Natural killer cell (primary cell): ENCODE data around the gene ZNF664. TPM values are rescaled to one million over a fixed set of nuclear protein-coding genes. Genes with fewer than 3 reads are reported as not detected.

Source experiments
- ATAC-seq, 3 donors: fragments of 150-1000 bp in 2 of 3; fragments of 200-7000 bp in 1 of 3; cut with Tn5 transposase; 1 replicate in 1 of 3; 2 replicates in 2 of 3; pipeline ENCODE4 v1.10.0; 2021; ENCODE audit warnings: mild to moderate bottlenecking in 2 of 3, moderate library complexity in 2 of 3
- DNase-seq, 2 donors: peaks; one replicate each; pipeline versions ENCODE4 v3.0.0 to v3.0.0-alpha.2; 2013 to 2021; ENCODE audit warnings: mixed read lengths in 1 of 2
- H3K27ac ChIP-seq: one replicate; pipeline ENCODE4 v1.5.1; 2013; ENCODE audit warnings: mild to moderate bottlenecking, low read length
- H3K27me3 ChIP-seq: one replicate; pipeline ENCODE4 v1.6.1; 2013; ENCODE audit warnings: low read length; ENCODE audit not compliant: control insufficient read depth, insufficient read depth
- H3K36me3 ChIP-seq: one replicate; pipeline ENCODE4 v1.6.1; 2013; ENCODE audit warnings: low read length; ENCODE audit not compliant: control insufficient read depth, insufficient read depth
- H3K4me1 ChIP-seq: one replicate; pipeline ENCODE4 v1.6.1; 2013; ENCODE audit warnings: low read length; ENCODE audit not compliant: control insufficient read depth, insufficient read depth
- H3K4me3 ChIP-seq: one replicate; pipeline ENCODE4 v1.5.1; 2013; ENCODE audit warnings: low read length
- H3K9me3 ChIP-seq: one replicate; pipeline ENCODE4 v1.6.1; 2013; ENCODE audit warnings: low read length; ENCODE audit not compliant: control insufficient read depth, insufficient read depth
- H3K27ac Mint-ChIP-seq, 2 donors: one replicate each; pipeline ENCODE4 v1.8.0; 2022; ENCODE audit warnings: mild to moderate bottlenecking in 2 of 2, mixed read lengths in 2 of 2, moderate library complexity in 1 of 2
- H3K27me3 Mint-ChIP-seq, 2 donors: one replicate each; pipeline ENCODE4 v1.8.0; 2022; ENCODE audit warnings: low read depth in 2 of 2, mixed read lengths in 2 of 2
- H3K36me3 Mint-ChIP-seq: one replicate; pipeline ENCODE4 v1.8.0; 2022; ENCODE audit warnings: mixed read lengths
- H3K4me1 Mint-ChIP-seq, 2 donors: one replicate each; pipeline ENCODE4 v1.8.0; 2022; ENCODE audit warnings: mixed read lengths in 2 of 2
- H3K4me3 Mint-ChIP-seq: one replicate; pipeline ENCODE4 v1.8.0; 2022; ENCODE audit warnings: mild to moderate bottlenecking, moderate library complexity, mixed read lengths
- H3K9me3 Mint-ChIP-seq, 2 donors: one replicate each; pipeline ENCODE4 v1.8.0; 2022; ENCODE audit warnings: mixed read lengths in 2 of 2
- CTCF ChIP-seq: fragments of 200-600 bp; IDR thresholded peaks from one replicate; pipeline ENCODE4 v1.8.0; 2022; ENCODE audit warnings: antibody characterized with exemption
- WGBS: methylation state at CpG from one replicate; pipeline ENCODE4 v1.1.7; 2013; ENCODE audit warnings: missing lambda C conversion rate; ENCODE audit not compliant: insufficient coverage; 5-methylcytosine and 5-hydroxymethylcytosine counted together
- intact Hi-C: fragments of 100-400 bp; cut with micrococcal nuclease; formaldehyde crosslinking; loops from one replicate; pipeline ENCODE4 v1.14.2; 2022
- total RNA-seq, 4 donors: library from RNA; stranded (reverse); fragments of 120-200 nt in 1 of 4; gene quantifications; one replicate each; pipeline versions ENCODE4 v1.2.3 to v1.2.4, GENCODE V29; 2013 to 2022

Gene ZNF664
- total RNA-seq, 3 donors from 2014 or later (not counting 1 experiment from before 2014, with no cell fraction given): 36.0 to 47.3 (median 46.9) TPM

GRCh38 chr12:123960856-123961255, 12.2 kb upstream of the ZNF664 start:
- H3K27ac Mint-ChIP-seq: no peak overlapping the region
- Histone ChIP-seq H3K27ac (no peak overlapping the region), H3K27me3 (no peaks in the 10 kb centered on the region), H3K4me3 (no peak overlapping the region), H3K9me3 (no peaks in the 10 kb centered on the region), H3K36me3 (no peaks in the 10 kb centered on the region), H3K4me1 (no peaks in the 10 kb centered on the region)
- no peak overlapping the region for H3K4me3 Mint-ChIP-seq
- no peaks in the 10 kb centered on the region for H3K36me3 Mint-ChIP-seq
- no peaks in the 10 kb centered on the region for H3K9me3 Mint-ChIP-seq
- ATAC-seq: no peak
- no peaks in the 10 kb centered on the region for H3K27me3 Mint-ChIP-seq
- WGBS: 94% methylated on average over 4 of the region's 4 CpGs
- TF ChIP-seq CTCF: no peak
- intact Hi-C loops: no loop called here
- H3K4me1 Mint-ChIP-seq: peaks cover 6 to 21% of the 10 kb centered on the region in 2 donors
- DNase-seq: no peak

GRCh38 chr12:123961585-123962345, 11.2 kb upstream of the ZNF664 start:
- intact Hi-C loops: no loop called here
- Mint-ChIP-seq H3K36me3 (no peaks in the 10 kb centered on the region), H3K4me1 (peaks cover 9 to 21% of the 10 kb centered on the region in 2 donors), H3K4me3 (no peak overlapping the region), H3K27me3 (no peaks in the 10 kb centered on the region), H3K27ac (no peak overlapping the region), H3K9me3 (no peaks in the 10 kb centered on the region)
- Histone ChIP-seq H3K4me1 (no peaks in the 10 kb centered on the region), H3K4me3 (no peak overlapping the region), H3K9me3 (no peaks in the 10 kb centered on the region), H3K27ac (no peak overlapping the region), H3K27me3 (no peaks in the 10 kb centered on the region), H3K36me3 (no peaks in the 10 kb centered on the region)
- WGBS: 89% methylated on average over 12 of the region's 12 CpGs
- ATAC-seq: no peak
- DNase-seq: no peak
- TF ChIP-seq CTCF: no peak

GRCh38 chr12:123962513-123962912, 10.5 kb upstream of the ZNF664 start:
- H3K27ac Mint-ChIP-seq: no peak overlapping the region
- no peaks in the 10 kb centered on the region for H3K36me3 ChIP-seq
- H3K27me3 ChIP-seq: no peaks in the 10 kb centered on the region
- no peaks in the 10 kb centered on the region for H3K9me3 ChIP-seq
- WGBS: 80% methylated on average over 5 of the region's 5 CpGs
- TF ChIP-seq CTCF: no peak
- no peaks in the 10 kb centered on the region for H3K4me1 ChIP-seq
- H3K4me3 ChIP-seq: no peak overlapping the region
- H3K4me1 Mint-ChIP-seq: peaks cover 12 to 21% of the 10 kb centered on the region in 2 donors
- no peak for ATAC-seq
- no peak overlapping the region for H3K27ac ChIP-seq
- no peak for DNase-seq
- intact Hi-C loops: no loop called here
- H3K36me3 Mint-ChIP-seq: no peaks in the 10 kb centered on the region
- H3K27me3 Mint-ChIP-seq: no peaks in the 10 kb centered on the region
- no peaks in the 10 kb centered on the region for H3K9me3 Mint-ChIP-seq
- no peak overlapping the region for H3K4me3 Mint-ChIP-seq

GRCh38 chr12:123963821-123964220, 9.2 kb upstream of the ZNF664 start:
- WGBS: 90% methylated on average over 2 of the region's 4 CpGs
- no peaks in the 10 kb centered on the region for H3K4me1 ChIP-seq
- H3K36me3 Mint-ChIP-seq: no peaks in the 10 kb centered on the region
- no peaks in the 10 kb centered on the region for H3K27me3 ChIP-seq
- no peak overlapping the region for H3K4me3 ChIP-seq
- ATAC-seq (no peak), DNase-seq (no peak)
- H3K27me3 Mint-ChIP-seq: no peaks in the 10 kb centered on the region
- no peaks in the 10 kb centered on the region for H3K9me3 Mint-ChIP-seq
- H3K4me1 Mint-ChIP-seq: peaks cover 12 to 22% of the 10 kb centered on the region in 2 donors
- H3K27ac ChIP-seq: no peak overlapping the region
- H3K9me3 ChIP-seq: no peaks in the 10 kb centered on the region
- no peaks in the 10 kb centered on the region for H3K36me3 ChIP-seq
- no peak for TF ChIP-seq CTCF
- intact Hi-C loops: no loop called here
- H3K27ac Mint-ChIP-seq: no peak overlapping the region
- no peak overlapping the region for H3K4me3 Mint-ChIP-seq
